Caco-2 (cell line): ENCODE data around the gene PLXDC2. TPM values are rescaled to one million over a fixed set of nuclear protein-coding genes. Genes with fewer than 3 reads are reported as not detected.

Experiments
- BruUV-seq: library from RNA; stranded (reverse); fragments of 400-500 nt; replicated peaks from 2 replicates; lab custom pipeline; 2021; lab: Mats Ljungman, UMichigan
- CTCF ChIA-PET: fragments of 300-600 bp; sonication (Branson Sonifier 250); formaldehyde crosslinking; loops from one replicate; lab custom pipeline; 2022; ENCODE audit warnings: antibody characterized with exemption; lab: Charles Lee
- POLR2A ChIA-PET: fragments of 300-600 bp; sonication (Branson Sonifier 250); formaldehyde crosslinking; loops from one replicate; lab custom pipeline; 2022; ENCODE audit warnings: antibody characterized with exemption; lab: Charles Lee
- DNase-seq, 2 experiments: peaks; one replicate each; pipeline versions ENCODE4 v3.0.0 to v3.0.0-alpha.2; 2020 to 2022
- H3K27me3 ChIP-seq: replicated peaks from 2 replicates; pipeline ENCODE4 v1.6.0; 2011; ENCODE audit warnings: low read length; ENCODE audit not compliant: control insufficient read depth, insufficient read depth
- H3K36me3 ChIP-seq: 2 replicates; pipeline ENCODE4 v1.5.1; 2011; ENCODE audit warnings: low read length; ENCODE audit not compliant: control insufficient read depth, insufficient read depth
- H3K4me1 ChIP-seq: fragments of 250-450 bp; sonication (Bioruptor Pico); 2 replicates; pipeline ENCODE4 v1.5.1; 2020; ENCODE audit warnings: mild to moderate bottlenecking
- H3K4me3 ChIP-seq: 2 replicates; pipeline ENCODE4 v1.5.1; 2011; ENCODE audit warnings: low read depth, mild to moderate bottlenecking, control low read depth, low read length
- H3K9me3 ChIP-seq: fragments of 250-450 bp; sonication (Bioruptor Pico); 2 replicates; pipeline ENCODE4 v1.5.1; 2020; ENCODE audit warnings: mild to moderate bottlenecking, moderate library complexity
- H3K27ac Mint-ChIP-seq: one replicate; pipeline ENCODE4 v1.8.0; 2022; ENCODE audit warnings: mixed read lengths; ENCODE audit not compliant: unreplicated experiment
- H3K27me3 Mint-ChIP-seq: one replicate; pipeline ENCODE4 v1.8.0; 2022; ENCODE audit warnings: mixed read lengths; ENCODE audit not compliant: insufficient read depth, unreplicated experiment
- H3K36me3 Mint-ChIP-seq: one replicate; pipeline ENCODE4 v1.8.0; 2022; ENCODE audit warnings: mild to moderate bottlenecking, mixed read lengths; ENCODE audit not compliant: insufficient read depth, unreplicated experiment
- H3K4me1 Mint-ChIP-seq: one replicate; pipeline ENCODE4 v1.8.0; 2022; ENCODE audit warnings: low read depth, mixed read lengths; ENCODE audit not compliant: unreplicated experiment
- H3K4me3 Mint-ChIP-seq: one replicate; pipeline ENCODE4 v1.8.0; 2022; ENCODE audit warnings: mild to moderate bottlenecking, moderate library complexity, mixed read lengths; ENCODE audit not compliant: unreplicated experiment
- H3K9me3 Mint-ChIP-seq: one replicate; pipeline ENCODE4 v1.8.0; 2022; ENCODE audit warnings: mixed read lengths; ENCODE audit not compliant: unreplicated experiment
- intact Hi-C: fragments of 100-400 bp; cut with micrococcal nuclease; formaldehyde crosslinking; loops from one replicate; pipeline ENCODE4 v1.10.0; 2022; ENCODE audit not compliant: unreplicated experiment
- total RNA-seq: library from RNA; stranded (reverse); gene quantifications from 2 replicates; pipeline ENCODE4 v1.2.3, GENCODE V29; 2022
- TF ChIP-seq, protein P1 (sequence below), 2 experiments: fragments of 200-600 bp in 1 of 2; IDR thresholded peaks; 1 replicate in 1 of 2; 2 replicates in 1 of 2; pipeline versions ENCODE4 v1.5.1 to v1.8.0; 2011 to 2022; ENCODE audit warnings: antibody characterized with exemption in 1 of 2, control low read depth in 1 of 2, inconsistent platforms in 1 of 2, low read depth in 1 of 2, low read length in 1 of 2, mild to moderate bottlenecking in 1 of 2, moderate library complexity in 1 of 2; ENCODE audit not compliant: insufficient read depth in 1 of 2, severe bottlenecking in 1 of 2, unreplicated experiment in 1 of 2

Gene PLXDC2
- total RNA-seq, 1 experiment from 2014 or later, result 0.54 TPM

- ChIA-PET POLR2A (no interaction called here), CTCF (no interaction called here)
- Histone ChIP-seq H3K36me3 (no peaks in the 10 kb centered on the region), H3K4me1 (no peaks in the 10 kb centered on the region), H3K4me3 (no peak overlapping the region), H3K27me3 (no peaks in the 10 kb centered on the region), H3K9me3 (no peaks in the 10 kb centered on the region)
- peaks cover 2% of the 10 kb centered on the region for H3K27me3 Mint-ChIP-seq
- no peaks in the 10 kb centered on the region for H3K4me1 Mint-ChIP-seq
- BruUV-seq, result no TSS peak
- no peaks in the 10 kb centered on the region for H3K9me3 Mint-ChIP-seq
- intact Hi-C loops, result no loop called here
- DNase-seq, result no peak
- H3K4me3 Mint-ChIP-seq, result no peak overlapping the region
- H3K36me3 Mint-ChIP-seq, result no peaks in the 10 kb centered on the region
- TF ChIP-seq, protein P1, sequence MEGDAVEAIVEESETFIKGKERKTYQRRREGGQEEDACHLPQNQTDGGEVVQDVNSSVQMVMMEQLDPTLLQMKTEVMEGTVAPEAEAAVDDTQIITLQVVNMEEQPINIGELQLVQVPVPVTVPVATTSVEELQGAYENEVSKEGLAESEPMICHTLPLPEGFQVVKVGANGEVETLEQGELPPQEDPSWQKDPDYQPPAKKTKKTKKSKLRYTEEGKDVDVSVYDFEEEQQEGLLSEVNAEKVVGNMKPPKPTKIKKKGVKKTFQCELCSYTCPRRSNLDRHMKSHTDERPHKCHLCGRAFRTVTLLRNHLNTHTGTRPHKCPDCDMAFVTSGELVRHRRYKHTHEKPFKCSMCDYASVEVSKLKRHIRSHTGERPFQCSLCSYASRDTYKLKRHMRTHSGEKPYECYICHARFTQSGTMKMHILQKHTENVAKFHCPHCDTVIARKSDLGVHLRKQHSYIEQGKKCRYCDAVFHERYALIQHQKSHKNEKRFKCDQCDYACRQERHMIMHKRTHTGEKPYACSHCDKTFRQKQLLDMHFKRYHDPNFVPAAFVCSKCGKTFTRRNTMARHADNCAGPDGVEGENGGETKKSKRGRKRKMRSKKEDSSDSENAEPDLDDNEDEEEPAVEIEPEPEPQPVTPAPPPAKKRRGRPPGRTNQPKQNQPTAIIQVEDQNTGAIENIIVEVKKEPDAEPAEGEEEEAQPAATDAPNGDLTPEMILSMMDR (IDR thresholded peaks at IDR 0.05; ENCODE audit: insufficient read depth in 1 of 2, low read depth in 1 of 2, low read length in 1 of 2, severe bottlenecking in 1 of 2, unreplicated experiment in 1 of 2), result no peak
- H3K27ac Mint-ChIP-seq, result no peak overlapping the region
Measured at GRCh38 chr10:20115894-20116293, 299.7 kb downstream of the PLXDC2 start.

DNA sequence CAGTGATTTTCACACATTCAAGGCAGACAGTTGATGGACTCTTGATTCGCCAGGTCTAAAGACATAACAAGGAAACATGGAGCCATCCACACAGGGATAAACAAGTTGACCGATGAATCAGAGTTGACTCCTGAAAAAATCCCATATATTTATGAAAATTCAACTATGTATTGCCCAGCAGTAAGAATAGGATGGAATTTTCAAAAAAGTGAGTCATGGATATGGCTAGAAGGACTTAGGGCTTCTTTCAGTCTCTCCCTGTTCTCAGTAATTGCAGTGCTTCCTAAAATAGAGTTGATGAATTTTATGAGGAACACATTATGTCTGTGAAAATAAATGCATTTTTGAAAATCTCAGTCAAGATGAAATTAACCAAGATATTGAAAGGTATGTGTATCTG is 301.2 kb downstream of the PLXDC2 start:
- no peak for DNase-seq
- TF ChIP-seq, protein P1 (IDR thresholded peaks at IDR 0.05; ENCODE audit: insufficient read depth in 1 of 2, low read depth in 1 of 2, low read length in 1 of 2, severe bottlenecking in 1 of 2, unreplicated experiment in 1 of 2), result no peak
- Histone ChIP-seq H3K27me3 (no peaks in the 10 kb centered on the region), H3K36me3 (no peaks in the 10 kb centered on the region), H3K4me1 (no peaks in the 10 kb centered on the region), H3K9me3 (no peaks in the 10 kb centered on the region), H3K4me3 (no peak overlapping the region)
- Mint-ChIP-seq H3K4me1 (no peaks in the 10 kb centered on the region), H3K36me3 (no peaks in the 10 kb centered on the region), H3K4me3 (no peak overlapping the region), H3K27ac (no peak overlapping the region), H3K9me3 (no peaks in the 10 kb centered on the region), H3K27me3 (peaks cover 2% of the 10 kb centered on the region)
- intact Hi-C loops, result no loop called here
- ChIA-PET CTCF (no interaction called here), POLR2A (no interaction called here)
- BruUV-seq, result no TSS peak

DNA sequence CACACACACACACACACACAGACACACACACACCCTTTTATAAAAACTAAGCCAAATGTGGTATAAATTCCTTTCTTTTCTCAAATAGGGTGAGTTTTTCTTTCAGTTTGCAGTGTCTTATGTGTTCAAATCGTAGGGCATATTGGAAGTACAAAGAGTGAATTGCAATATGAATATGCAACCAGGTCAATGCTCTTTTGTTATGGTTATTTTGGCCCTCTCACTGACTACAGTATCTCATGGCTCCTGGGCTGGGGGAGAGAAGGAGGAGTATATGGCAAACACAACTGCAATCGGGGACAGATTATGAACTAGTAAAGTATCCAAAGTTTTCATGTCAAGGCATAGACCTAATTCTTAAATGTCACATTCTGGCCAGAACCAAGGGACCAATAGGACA is 301.9 kb downstream of the PLXDC2 start:
- no peak for DNase-seq
- Histone ChIP-seq H3K4me1 (no peaks in the 10 kb centered on the region), H3K4me3 (no peak overlapping the region), H3K27me3 (no peaks in the 10 kb centered on the region), H3K9me3 (no peaks in the 10 kb centered on the region), H3K36me3 (no peaks in the 10 kb centered on the region)
- H3K9me3 Mint-ChIP-seq, result no peaks in the 10 kb centered on the region
- intact Hi-C loops, result no loop called here
- peaks cover 2% of the 10 kb centered on the region for H3K27me3 Mint-ChIP-seq
- H3K27ac Mint-ChIP-seq, result no peak overlapping the region
- ChIA-PET POLR2A (no interaction called here), CTCF (no interaction called here)
- H3K4me3 Mint-ChIP-seq, result no peak overlapping the region
- no peaks in the 10 kb centered on the region for H3K36me3 Mint-ChIP-seq
- no peaks in the 10 kb centered on the region for H3K4me1 Mint-ChIP-seq
- TF ChIP-seq, protein P1 (IDR thresholded peaks at IDR 0.05; ENCODE audit: insufficient read depth in 1 of 2, low read depth in 1 of 2, low read length in 1 of 2, severe bottlenecking in 1 of 2, unreplicated experiment in 1 of 2), result no peak
- no TSS peak for BruUV-seq
